Measurements from ENCODE around the gene PLK2. TPM values are rescaled to one million over a fixed set of nuclear protein-coding genes. Genes with fewer than 3 reads are reported as not detected.

PLK2 gene
- total RNA-seq, 1 experiment from 2014 or later: 372 TPM

DNA sequence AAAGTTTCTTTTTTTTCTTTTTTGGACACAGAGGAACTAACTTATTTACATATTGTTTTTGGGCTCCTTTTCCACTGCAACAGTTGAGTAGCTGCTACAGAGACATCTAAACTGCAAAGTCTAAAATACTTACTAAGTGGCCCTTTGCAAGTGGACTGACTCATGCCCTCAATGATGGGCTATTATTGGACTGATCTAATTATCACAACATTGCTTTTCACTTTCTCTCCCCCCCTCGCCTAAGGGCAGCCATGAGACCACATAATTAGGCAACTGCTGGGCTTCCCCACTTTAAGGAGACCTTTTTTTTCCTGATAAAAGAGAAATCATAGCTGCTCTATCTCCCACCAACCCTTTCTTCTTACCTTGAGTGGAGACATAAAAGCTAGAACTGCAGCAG, 47.0 kb downstream of the PLK2 start:
- Histone ChIP-seq H3F3A (ENCODE audit: low read length, unreplicated experiment) (no peaks in the 10 kb centered on the region), H4K20me1 (ENCODE audit: low read length) (no peaks in the 10 kb centered on the region), H3K4me1 (ENCODE audit: insufficient read depth, low read length) (peaks cover 38% of the 10 kb centered on the region), H2AFZ (ENCODE audit: low read length) (no peak overlapping the region), H3K4me3 (ENCODE audit: low read length) (no peak overlapping the region), H3K9me2 (replicated peaks; ENCODE audit: low read length) (no peaks in the 10 kb centered on the region), H3K36me3 (ENCODE audit: low read depth, low read length) (no peaks in the 10 kb centered on the region), H3K4me2 (ENCODE audit: low read length) (no peak overlapping the region), H3K9me3 (ENCODE audit: low read length) (no peaks in the 10 kb centered on the region), H3K27ac (ENCODE audit: low read length) (no peak overlapping the region), H3K27me3 (ENCODE audit: low read length) (no peaks in the 10 kb centered on the region), H3K79me2 (ENCODE audit: low read length) (no peaks in the 10 kb centered on the region), H3K9ac (ENCODE audit: low read length) (no peak overlapping the region)
- CTCF ChIA-PET: no interaction called here
- intact Hi-C loops (cut with micrococcal nuclease): no loop called here
- TF ChIP-seq EZH2 (IDR thresholded peaks at IDR 0.05; ENCODE audit: low read length, unreplicated experiment) (no peak), EZH2phosphoT487 (IDR thresholded peaks at IDR 0.05; ENCODE audit: borderline replicate concordance, low read length) (no peak)
- TF ChIP-seq, protein P1, sequence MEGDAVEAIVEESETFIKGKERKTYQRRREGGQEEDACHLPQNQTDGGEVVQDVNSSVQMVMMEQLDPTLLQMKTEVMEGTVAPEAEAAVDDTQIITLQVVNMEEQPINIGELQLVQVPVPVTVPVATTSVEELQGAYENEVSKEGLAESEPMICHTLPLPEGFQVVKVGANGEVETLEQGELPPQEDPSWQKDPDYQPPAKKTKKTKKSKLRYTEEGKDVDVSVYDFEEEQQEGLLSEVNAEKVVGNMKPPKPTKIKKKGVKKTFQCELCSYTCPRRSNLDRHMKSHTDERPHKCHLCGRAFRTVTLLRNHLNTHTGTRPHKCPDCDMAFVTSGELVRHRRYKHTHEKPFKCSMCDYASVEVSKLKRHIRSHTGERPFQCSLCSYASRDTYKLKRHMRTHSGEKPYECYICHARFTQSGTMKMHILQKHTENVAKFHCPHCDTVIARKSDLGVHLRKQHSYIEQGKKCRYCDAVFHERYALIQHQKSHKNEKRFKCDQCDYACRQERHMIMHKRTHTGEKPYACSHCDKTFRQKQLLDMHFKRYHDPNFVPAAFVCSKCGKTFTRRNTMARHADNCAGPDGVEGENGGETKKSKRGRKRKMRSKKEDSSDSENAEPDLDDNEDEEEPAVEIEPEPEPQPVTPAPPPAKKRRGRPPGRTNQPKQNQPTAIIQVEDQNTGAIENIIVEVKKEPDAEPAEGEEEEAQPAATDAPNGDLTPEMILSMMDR (conservative IDR thresholded peaks at IDR 0.05; ENCODE audit: low read depth, low read length): no peak
- BruUV-seq (replicated peaks): no TSS peak
- no peak for ATAC-seq
- POLR2A ChIA-PET (ENCODE audit: unreplicated experiment): no interaction called here
- no peak for DNase-seq

DNA sequence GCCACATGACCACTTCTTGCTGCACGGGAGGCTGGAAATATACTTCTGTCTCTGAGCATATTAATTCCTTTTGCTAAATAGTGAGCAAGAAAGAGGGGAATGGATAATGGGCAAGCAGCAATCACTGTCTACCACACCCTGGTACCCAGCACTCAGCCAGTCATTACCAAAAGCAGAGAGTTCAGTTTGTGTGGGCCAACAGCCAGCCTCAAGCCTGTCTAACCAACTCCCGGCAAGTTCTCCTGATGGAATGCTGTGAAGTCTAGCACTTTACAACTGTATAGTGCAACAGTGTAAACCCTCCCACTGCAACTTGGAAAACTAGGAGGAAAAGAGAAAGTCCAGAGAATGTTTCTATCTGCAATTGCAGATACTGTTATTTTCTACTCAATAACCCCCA, 47.8 kb downstream of the PLK2 start:
- peaks cover 47% of the 10 kb centered on the region for H3K4me1 ChIP-seq (ENCODE audit: insufficient read depth, low read length)
- no peak for ATAC-seq
- intact Hi-C loops (cut with micrococcal nuclease): no loop called here
- no peak overlapping the region for H3K4me3 ChIP-seq (ENCODE audit: low read length)
- H3K79me2 ChIP-seq (ENCODE audit: low read length): no peaks in the 10 kb centered on the region
- no peaks in the 10 kb centered on the region for H3K36me3 ChIP-seq (ENCODE audit: low read depth, low read length)
- TF ChIP-seq EZH2phosphoT487 (IDR thresholded peaks at IDR 0.05; ENCODE audit: borderline replicate concordance, low read length) (no peak), EZH2 (IDR thresholded peaks at IDR 0.05; ENCODE audit: low read length, unreplicated experiment) (no peak)
- TF ChIP-seq, protein P1 (conservative IDR thresholded peaks at IDR 0.05; ENCODE audit: low read depth, low read length): no peak
- no peaks in the 10 kb centered on the region for H3K27me3 ChIP-seq (ENCODE audit: low read length)
- no peaks in the 10 kb centered on the region for H3F3A ChIP-seq (ENCODE audit: low read length, unreplicated experiment)
- H4K20me1 ChIP-seq (ENCODE audit: low read length): no peaks in the 10 kb centered on the region
- H2AFZ ChIP-seq (ENCODE audit: low read length): no peak overlapping the region
- no TSS peak for BruUV-seq (replicated peaks)
- H3K9ac ChIP-seq (ENCODE audit: low read length): no peak overlapping the region
- H3K4me2 ChIP-seq (ENCODE audit: low read length): no peak overlapping the region
- no peaks in the 10 kb centered on the region for H3K9me3 ChIP-seq (ENCODE audit: low read length)
- H3K9me2 ChIP-seq (replicated peaks; ENCODE audit: low read length): no peaks in the 10 kb centered on the region
- H3K27ac ChIP-seq (ENCODE audit: low read length): no peak overlapping the region; the same call in 1 of the 2 replicates
- ChIA-PET POLR2A (ENCODE audit: unreplicated experiment) (no interaction called here), CTCF (no interaction called here)
- no peak for DNase-seq

DNA sequence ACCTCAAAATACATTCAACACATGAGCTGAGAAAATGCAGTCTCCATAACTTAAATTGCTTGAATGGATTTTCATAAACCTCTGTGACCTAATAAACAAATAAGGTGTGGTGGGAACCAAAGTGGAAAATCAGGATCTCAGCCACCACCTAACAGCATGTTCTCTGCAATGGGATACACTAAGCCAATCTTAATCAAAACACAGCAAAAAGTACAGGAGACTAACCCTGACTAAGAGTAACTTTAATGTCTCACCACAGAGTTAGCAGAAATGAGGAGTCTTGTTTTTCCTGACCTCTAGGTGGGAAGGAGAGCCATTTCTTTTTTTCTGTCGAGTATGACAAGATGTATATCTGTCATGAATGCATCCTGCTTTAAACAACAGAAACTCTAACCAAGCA, 48.5 kb downstream of the PLK2 start:
- CTCF ChIA-PET: no interaction called here
- no peak for ATAC-seq
- POLR2A ChIA-PET (ENCODE audit: unreplicated experiment): no interaction called here

More for the DNA sequence above, 48.5 kb downstream of the PLK2 start:
- H3K27me3 ChIP-seq (ENCODE audit: low read length): no peaks in the 10 kb centered on the region
- no peaks in the 10 kb centered on the region for H3K9me2 ChIP-seq (replicated peaks; ENCODE audit: low read length)
- TF ChIP-seq EZH2 (IDR thresholded peaks at IDR 0.05; ENCODE audit: low read length, unreplicated experiment) (no peak), EZH2phosphoT487 (IDR thresholded peaks at IDR 0.05; ENCODE audit: borderline replicate concordance, low read length) (no peak)
- TF ChIP-seq, protein P1 (conservative IDR thresholded peaks at IDR 0.05; ENCODE audit: low read depth, low read length): no peak
- H3K79me2 ChIP-seq (ENCODE audit: low read length): no peaks in the 10 kb centered on the region
- H3K9me3 ChIP-seq (ENCODE audit: low read length): no peaks in the 10 kb centered on the region
- peak overlapping the region; percentile 25 for H3K27ac ChIP-seq (ENCODE audit: low read length)
- no peak overlapping the region for H3K9ac ChIP-seq (ENCODE audit: low read length)
- no peaks in the 10 kb centered on the region for H3K36me3 ChIP-seq (ENCODE audit: low read depth, low read length)
- DNase-seq: peak; percentile 7
- H3K4me3 ChIP-seq (ENCODE audit: low read length): no peak overlapping the region
- no peak overlapping the region for H3K4me2 ChIP-seq (ENCODE audit: low read length)
- H3K4me1 ChIP-seq (ENCODE audit: insufficient read depth, low read length): peaks cover 54% of the 10 kb centered on the region
- H4K20me1 ChIP-seq (ENCODE audit: low read length): no peaks in the 10 kb centered on the region
- no peaks in the 10 kb centered on the region for H3F3A ChIP-seq (ENCODE audit: low read length, unreplicated experiment)
- H2AFZ ChIP-seq (ENCODE audit: low read length): no peak overlapping the region
- intact Hi-C loops (cut with micrococcal nuclease): no loop called here
- no TSS peak for BruUV-seq (replicated peaks)
